ENCODE data around the gene CPEB4.

CPEB4 gene

GRCh38 chr5:173933901-173934300 lies 45.8 kb downstream of the CPEB4 start:
- no peak for DNase-seq

GRCh38 chr5:173935396-173935795 lies 47.2 kb downstream of the CPEB4 start:
- no peak for DNase-seq
- no peak overlapping the region for H3K23ac ChIP-seq (ENCODE audit: low read length in 2 of 2)
- no peak overlapping the region for H4K8ac ChIP-seq (ENCODE audit: low read length)
- H3K79me1 ChIP-seq (replicated peaks; ENCODE audit: low read length, poor library complexity, severe bottlenecking) = peaks cover 10% of the 10 kb centered on the region
- no peaks in the 10 kb centered on the region for H3K27me3 ChIP-seq (ENCODE audit: control insufficient read depth in 1 of 2, insufficient read depth in 1 of 2, low read length in 2 of 2)
- H2BK5ac ChIP-seq (ENCODE audit: low read depth, low read length, poor library complexity, severe bottlenecking) = no peak overlapping the region
- H2AFZ ChIP-seq (ENCODE audit: low read depth, low read length) = no peak overlapping the region
- no CpG with 5 or more reads among the region's 2 CpGs for WGBS
- H4K91ac ChIP-seq (ENCODE audit: low read length) = no peak overlapping the region
- no peak overlapping the region for H3K4me2 ChIP-seq (ENCODE audit: low read length, poor library complexity, severe bottlenecking)
- H3K4ac ChIP-seq (ENCODE audit: low read depth in 1 of 2, low read length in 2 of 2) = no peak overlapping the region
- no peak overlapping the region for H3K9ac ChIP-seq (ENCODE audit: low read length)
- no peak overlapping the region for H3K14ac ChIP-seq (ENCODE audit: low read length in 2 of 2)
- no peak overlapping the region for H2BK12ac ChIP-seq (ENCODE audit: low read length in 2 of 2)
- H3K4me3 ChIP-seq (ENCODE audit: insufficient read depth in 1 of 2, low read depth in 1 of 2, low read length in 2 of 2) = no peak overlapping the region
- H2BK120ac ChIP-seq (ENCODE audit: low read depth, low read length) = no peak overlapping the region
- H3K27ac ChIP-seq (ENCODE audit: low read length, poor library complexity, severe bottlenecking) = no peak overlapping the region
- peaks cover 3 to 32% of the 10 kb centered on the region in 2 experiments for H3K36me3 ChIP-seq (ENCODE audit: control insufficient read depth in 1 of 2, insufficient read depth in 2 of 2, low read depth in 1 of 2, low read length in 2 of 2)
- H2AK5ac ChIP-seq (ENCODE audit: low read length, severe bottlenecking) = no peak overlapping the region
- H3K9me3 ChIP-seq (ENCODE audit: control insufficient read depth, low read length) = no peaks in the 10 kb centered on the region
- H3K18ac ChIP-seq (ENCODE audit: low read depth in 1 of 2, low read length in 2 of 2) = no peak overlapping the region
- no peak overlapping the region for H2BK15ac ChIP-seq (ENCODE audit: low read depth, poor library complexity, severe bottlenecking)
- no peaks in the 10 kb centered on the region for H3K4me1 ChIP-seq (ENCODE audit: control insufficient read depth, insufficient read depth, low read depth, low read length)

More at GRCh38 chr5:173933901-173934300, 45.8 kb downstream of the CPEB4 start:
- no peak overlapping the region for H2BK120ac ChIP-seq (ENCODE audit: low read depth, low read length)
- H3K27ac ChIP-seq (ENCODE audit: low read length, poor library complexity, severe bottlenecking) = no peak overlapping the region
- H3K36me3 ChIP-seq (ENCODE audit: control insufficient read depth in 1 of 2, insufficient read depth in 2 of 2, low read depth in 1 of 2, low read length in 2 of 2) = peaks cover 3 to 32% of the 10 kb centered on the region in 2 experiments
- H3K4me3 ChIP-seq (ENCODE audit: insufficient read depth in 1 of 2, low read depth in 1 of 2, low read length in 2 of 2) = no peak overlapping the region
- no peak overlapping the region for H3K4me2 ChIP-seq (ENCODE audit: low read length, poor library complexity, severe bottlenecking)
- no peaks in the 10 kb centered on the region for H3K4me1 ChIP-seq (ENCODE audit: control insufficient read depth, insufficient read depth, low read depth, low read length)
- no peak overlapping the region for H2AK5ac ChIP-seq (ENCODE audit: low read length, severe bottlenecking)
- no peak overlapping the region for H3K4ac ChIP-seq (ENCODE audit: low read depth in 1 of 2, low read length in 2 of 2)
- no peak overlapping the region for H2BK12ac ChIP-seq (ENCODE audit: low read length in 2 of 2)
- H3K9me3 ChIP-seq (ENCODE audit: control insufficient read depth, low read length) = no peaks in the 10 kb centered on the region
- H3K9ac ChIP-seq (ENCODE audit: low read length) = no peak overlapping the region
- H4K91ac ChIP-seq (ENCODE audit: low read length) = no peak overlapping the region
- H2AFZ ChIP-seq (ENCODE audit: low read depth, low read length) = no peak overlapping the region
- H3K27me3 ChIP-seq (ENCODE audit: control insufficient read depth in 1 of 2, insufficient read depth in 1 of 2, low read length in 2 of 2) = no peaks in the 10 kb centered on the region
- H3K79me1 ChIP-seq (replicated peaks; ENCODE audit: low read length, poor library complexity, severe bottlenecking) = peaks cover 17% of the 10 kb centered on the region
- H2BK15ac ChIP-seq (ENCODE audit: low read depth, poor library complexity, severe bottlenecking) = no peak overlapping the region
- no peak overlapping the region for H3K14ac ChIP-seq (ENCODE audit: low read length in 2 of 2)
- no peak overlapping the region for H4K8ac ChIP-seq (ENCODE audit: low read length)
- H2BK5ac ChIP-seq (ENCODE audit: low read depth, low read length, poor library complexity, severe bottlenecking) = no peak overlapping the region
- WGBS = 43% methylated on average over 1 of the region's 2 CpGs
- no peak overlapping the region for H3K23ac ChIP-seq (ENCODE audit: low read length in 2 of 2)
- H3K18ac ChIP-seq (ENCODE audit: low read depth in 1 of 2, low read length in 2 of 2) = no peak overlapping the region

- H2BK15ac ChIP-seq (ENCODE audit: low read depth, poor library complexity, severe bottlenecking) = no peak overlapping the region
- peaks cover 8% of the 10 kb centered on the region for H3K4me1 ChIP-seq (ENCODE audit: control insufficient read depth, insufficient read depth, low read depth, low read length)
- no peak overlapping the region for H3K9ac ChIP-seq (ENCODE audit: low read length)
- no peak for DNase-seq
- WGBS = 100% methylated on average over 2 of the region's 2 CpGs
- H3K4ac ChIP-seq (ENCODE audit: low read depth in 1 of 2, low read length in 2 of 2) = no peak overlapping the region
- no peaks in the 10 kb centered on the region for H3K9me3 ChIP-seq (ENCODE audit: control insufficient read depth, low read length)
- H2BK120ac ChIP-seq (ENCODE audit: low read depth, low read length) = no peak overlapping the region
- H3K18ac ChIP-seq (ENCODE audit: low read depth in 1 of 2, low read length in 2 of 2) = no peak overlapping the region
- H2BK12ac ChIP-seq (ENCODE audit: low read length in 2 of 2) = no peak overlapping the region
- H3K27ac ChIP-seq (ENCODE audit: low read length, poor library complexity, severe bottlenecking) = no peak overlapping the region
- no peaks in the 10 kb centered on the region for H3K27me3 ChIP-seq (ENCODE audit: control insufficient read depth in 1 of 2, insufficient read depth in 1 of 2, low read length in 2 of 2)
- H2BK5ac ChIP-seq (ENCODE audit: low read depth, low read length, poor library complexity, severe bottlenecking) = no peak overlapping the region
- no peak overlapping the region for H4K8ac ChIP-seq (ENCODE audit: low read length)
- no peak overlapping the region for H2AK5ac ChIP-seq (ENCODE audit: low read length, severe bottlenecking)
- H3K23ac ChIP-seq (ENCODE audit: low read length in 2 of 2) = no peak overlapping the region
- H3K79me1 ChIP-seq (replicated peaks; ENCODE audit: low read length, poor library complexity, severe bottlenecking) = peaks cover 6% of the 10 kb centered on the region
- no peak overlapping the region for H3K4me2 ChIP-seq (ENCODE audit: low read length, poor library complexity, severe bottlenecking)
- H3K36me3 ChIP-seq (ENCODE audit: control insufficient read depth in 1 of 2, insufficient read depth in 2 of 2, low read depth in 1 of 2, low read length in 2 of 2) = peaks cover 0 to 8% of the 10 kb centered on the region in 2 experiments
- no peak overlapping the region for H2AFZ ChIP-seq (ENCODE audit: low read depth, low read length)
- no peak overlapping the region for H3K4me3 ChIP-seq (ENCODE audit: insufficient read depth in 1 of 2, low read depth in 1 of 2, low read length in 2 of 2)
- no peak overlapping the region for H3K14ac ChIP-seq (ENCODE audit: low read length in 2 of 2)
- no peak overlapping the region for H4K91ac ChIP-seq (ENCODE audit: low read length)
Measured at GRCh38 chr5:173940269-173940668, 52.1 kb downstream of the CPEB4 start.

- no CpG with 5 or more reads among the region's 2 CpGs for WGBS
- no peak overlapping the region for H3K9ac ChIP-seq (ENCODE audit: low read length)
- H2BK15ac ChIP-seq (ENCODE audit: low read depth, poor library complexity, severe bottlenecking) = no peak overlapping the region
- H2BK5ac ChIP-seq (ENCODE audit: low read depth, low read length, poor library complexity, severe bottlenecking) = no peak overlapping the region
- H3K18ac ChIP-seq (ENCODE audit: low read depth in 1 of 2, low read length in 2 of 2) = no peak overlapping the region
- no peak overlapping the region for H3K27ac ChIP-seq (ENCODE audit: low read length, poor library complexity, severe bottlenecking)
- H3K23ac ChIP-seq (ENCODE audit: low read length in 2 of 2) = no peak overlapping the region
- H3K9me3 ChIP-seq (ENCODE audit: control insufficient read depth, low read length) = no peaks in the 10 kb centered on the region
- no peak overlapping the region for H3K4me3 ChIP-seq (ENCODE audit: insufficient read depth in 1 of 2, low read depth in 1 of 2, low read length in 2 of 2)
- H2AK5ac ChIP-seq (ENCODE audit: low read length, severe bottlenecking) = no peak overlapping the region
- no peak overlapping the region for H2BK12ac ChIP-seq (ENCODE audit: low read length in 2 of 2)
- H3K4me1 ChIP-seq (ENCODE audit: control insufficient read depth, insufficient read depth, low read depth, low read length) = peaks cover 8% of the 10 kb centered on the region
- no peaks in the 10 kb centered on the region for H3K27me3 ChIP-seq (ENCODE audit: control insufficient read depth in 1 of 2, insufficient read depth in 1 of 2, low read length in 2 of 2)
- peaks cover 0 to 15% of the 10 kb centered on the region in 2 experiments for H3K36me3 ChIP-seq (ENCODE audit: control insufficient read depth in 1 of 2, insufficient read depth in 2 of 2, low read depth in 1 of 2, low read length in 2 of 2)
- DNase-seq = no peak
- H2BK120ac ChIP-seq (ENCODE audit: low read depth, low read length) = no peak overlapping the region
- H4K91ac ChIP-seq (ENCODE audit: low read length) = no peak overlapping the region
- H4K8ac ChIP-seq (ENCODE audit: low read length) = no peak overlapping the region
- no peak overlapping the region for H3K4ac ChIP-seq (ENCODE audit: low read depth in 1 of 2, low read length in 2 of 2)
- H3K79me1 ChIP-seq (replicated peaks; ENCODE audit: low read length, poor library complexity, severe bottlenecking) = peaks cover 6% of the 10 kb centered on the region
- no peak overlapping the region for H3K4me2 ChIP-seq (ENCODE audit: low read length, poor library complexity, severe bottlenecking)
- H3K14ac ChIP-seq (ENCODE audit: low read length in 2 of 2) = no peak overlapping the region
- H2AFZ ChIP-seq (ENCODE audit: low read depth, low read length) = no peak overlapping the region
Measured at GRCh38 chr5:173941102-173941501, 53.0 kb downstream of the CPEB4 start.
